SK-N-SH (cell line): ENCODE data around the gene PNPLA4. TPM values are rescaled to one million over a fixed set of nuclear protein-coding genes. Genes with fewer than 3 reads are reported as not detected.

Experiments
- CTCF ChIA-PET: fragments of 300-600, 350-600 bp; formaldehyde crosslinking; extraction: SDS; loops from one replicate; lab custom pipeline; 2021; lab: Yijun Ruan, JAX
- POLR2A ChIA-PET: fragments of 350-600 bp; sonication (Branson Sonifier 250); formaldehyde crosslinking; extraction: SDS; loops from one replicate; lab custom pipeline; 2020; ENCODE audit warnings: antibody characterized with exemption, inconsistent platforms; lab: Yijun Ruan, JAX
- DNase-seq: peaks from one replicate; pipeline ENCODE4 v3.0.0; 2012
- H2AFZ ChIP-seq: fragments of 200-600 bp; sonication (generic); 2 replicates; pipeline ENCODE4 v1.8.1; 2016; ENCODE audit warnings: antibody characterized with exemption, mild to moderate bottlenecking, low read depth
- H3F3A ChIP-seq: fragments of 200-600 bp; sonication (generic); replicated peaks from 2 replicates; pipeline ENCODE3; 2016; ENCODE audit warnings: antibody characterized with exemption, mild to moderate bottlenecking; ENCODE audit not compliant: insufficient read depth
- H3K27ac ChIP-seq, 2 experiments: fragments of 200-500 bp in 1 of 2; fragments of 200-600 bp in 1 of 2; sonication (Bioruptor generic) in 1 of 2; sonication (generic), shearing (Covaris generic) in 1 of 2; 2 replicates each; pipeline versions ENCODE4 v1.5.1 to v1.6.1; 2014 to 2016; ENCODE audit warnings: low read depth in 2 of 2, inconsistent platforms in 1 of 2, low read length in 1 of 2, mild to moderate bottlenecking in 1 of 2, mixed read lengths in 1 of 2
- H3K27me3 ChIP-seq: fragments of 200-600 bp; sonication (generic), shearing (Covaris generic); 2 replicates; pipeline ENCODE4 v1.6.1; 2016; ENCODE audit warnings: mixed run types; ENCODE audit not compliant: insufficient read depth
- H3K36me3 ChIP-seq, 2 experiments: fragments of 200-500 bp in 1 of 2; fragments of 200-600 bp in 1 of 2; sonication (Bioruptor generic) in 1 of 2; sonication (generic) in 1 of 2; replicated peaks in 1 of 2; 2 replicates each; pipeline versions ENCODE3 to v1.5.1; 2014 to 2016; ENCODE audit warnings: low read length in 1 of 2, mild to moderate bottlenecking in 1 of 2; ENCODE audit not compliant: insufficient read depth in 2 of 2, control insufficient read depth in 1 of 2
- H3K4me1 ChIP-seq, 2 experiments: fragments of 200-500 bp in 1 of 2; fragments of 200-600 bp in 1 of 2; sonication (Bioruptor generic) in 1 of 2; sonication (generic), shearing (Covaris generic) in 1 of 2; 2 replicates each; pipeline versions ENCODE4 v1.5.1 to v1.6.1; 2014 to 2016; ENCODE audit warnings: low read depth in 1 of 2, low read length in 1 of 2, mixed run types in 1 of 2; ENCODE audit not compliant: insufficient read depth in 2 of 2, control insufficient read depth in 1 of 2
- H3K4me2 ChIP-seq: fragments of 200-600 bp; sonication (generic), shearing (Covaris generic); 2 replicates; pipeline ENCODE4 v1.6.1; 2017; ENCODE audit warnings: mixed run types
- H3K4me3 ChIP-seq, 2 experiments: fragments of 200-500 bp in 1 of 2; fragments of 200-600 bp in 1 of 2; sonication (Bioruptor generic) in 1 of 2; sonication (generic), shearing (Covaris generic) in 1 of 2; 2 replicates each; pipeline versions ENCODE4 v1.5.1 to v1.8.1; 2014 to 2016; ENCODE audit warnings: low read depth in 2 of 2, inconsistent platforms in 1 of 2, low read length in 1 of 2, mild to moderate bottlenecking in 1 of 2, mixed read lengths in 1 of 2, moderate library complexity in 1 of 2
- H3K79me2 ChIP-seq: fragments of 200-600 bp; sonication (generic); 2 replicates; pipeline ENCODE4 v1.8.1; 2017; ENCODE audit warnings: mild to moderate bottlenecking; ENCODE audit not compliant: insufficient read depth
- H3K9ac ChIP-seq: fragments of 200-600 bp; sonication (generic); 2 replicates; pipeline ENCODE4 v1.6.1; 2017; ENCODE audit warnings: mixed run types
- H3K9me2 ChIP-seq: fragments of 200-600 bp; sonication (generic); 2 replicates; pipeline ENCODE4 v1.6.1; 2017; ENCODE audit warnings: mixed run types
- H3K9me3 ChIP-seq: fragments of 200-600 bp; sonication (generic); 2 replicates; pipeline ENCODE4 v1.6.1; 2017; ENCODE audit warnings: mixed run types, mild to moderate bottlenecking, moderate library complexity
- H4K20me1 ChIP-seq: fragments of 200-600 bp; sonication (generic); 2 replicates; pipeline ENCODE4 v1.6.1; 2017; ENCODE audit warnings: mild to moderate bottlenecking, mixed run types; ENCODE audit not compliant: insufficient read depth
- CHD2 ChIP-seq: fragments of 150-350 bp; IDR thresholded peaks from 2 replicates; pipeline ENCODE4 v1.6.1; 2018; ENCODE audit warnings: low read length; ENCODE audit not compliant: partially characterized antibody
- CTCF ChIP-seq: fragments of 200-600 bp; sonication (generic); IDR thresholded peaks from 2 replicates; pipeline ENCODE4 v1.6.1; 2017; ENCODE audit warnings: antibody characterized with exemption, mild to moderate bottlenecking, moderate library complexity
- ELF1 ChIP-seq: IDR thresholded peaks from 2 replicates; pipeline ENCODE4 v1.4.0; 2012
- EZH2phosphoT487 ChIP-seq: fragments of 200-600 bp; sonication (generic); IDR thresholded peaks from 2 replicates; pipeline ENCODE4 v1.6.1; 2017; ENCODE audit warnings: low read depth, mixed run types, mild to moderate bottlenecking, antibody characterized with exemption, moderate library complexity, borderline replicate concordance
- FOSL2 ChIP-seq: IDR thresholded peaks from 2 replicates; pipeline ENCODE4 v1.4.0; 2012; ENCODE audit warnings: low read depth, mild to moderate bottlenecking, moderate library complexity, borderline replicate concordance
- FOXM1 ChIP-seq: IDR thresholded peaks from 2 replicates; pipeline ENCODE4 v1.4.0; 2012; ENCODE audit warnings: low read depth, mild to moderate bottlenecking
- IRF3 ChIP-seq: fragments of 150-350 bp; IDR thresholded peaks from 2 replicates; pipeline ENCODE4 v1.6.1; 2016; ENCODE audit warnings: mild to moderate bottlenecking, low read depth, low read length
- RAD21 ChIP-seq: IDR thresholded peaks from 2 replicates; pipeline ENCODE4 v1.6.1; 2012; ENCODE audit warnings: mild to moderate bottlenecking, low read length
- REST ChIP-seq: IDR thresholded peaks from 2 replicates; pipeline ENCODE4 v1.6.1; 2012; ENCODE audit warnings: mild to moderate bottlenecking, low read depth, low read length, moderate library complexity
- RFX5 ChIP-seq: IDR thresholded peaks from 2 replicates; pipeline ENCODE4 v1.6.1; 2012; ENCODE audit warnings: mild to moderate bottlenecking, improper control_type of control experiment, low read length
- SMC3 ChIP-seq: IDR thresholded peaks from 2 replicates; pipeline ENCODE4 v1.6.1; 2012; ENCODE audit warnings: low read depth, low read length, improper control_type of control experiment
- TAF1 ChIP-seq: IDR thresholded peaks from 2 replicates; pipeline ENCODE4 v1.6.1; 2012; ENCODE audit warnings: low read depth, mild to moderate bottlenecking, low read length, moderate library complexity, borderline replicate concordance
- USF1 ChIP-seq: IDR thresholded peaks from 2 replicates; pipeline ENCODE4 v1.4.0; 2012; ENCODE audit warnings: low read depth, borderline replicate concordance
- USF2 ChIP-seq: fragments of 150-350 bp; IDR thresholded peaks from 2 replicates; pipeline ENCODE4 v1.6.1; 2017; ENCODE audit warnings: antibody characterized with exemption, low read length, low read depth, borderline replicate concordance
- YY1 ChIP-seq: IDR thresholded peaks from 2 replicates; pipeline ENCODE4 v1.4.0; 2012; ENCODE audit warnings: low read depth, mild to moderate bottlenecking
- WGBS: methylation state at CpG from one replicate; pipeline ENCODE4 v1.1.6; 2017; ENCODE audit warnings: low lambda C conversion rate; 5-methylcytosine and 5-hydroxymethylcytosine counted together
- polyA plus RNA-seq, 3 experiments: library from polyadenylated mRNA; depleted of rRNA; stranded (reverse); fragments of >200 nt; gene quantifications; 2 replicates each; pipeline ENCODE4 v1.2.3, GENCODE V29; 2012
- TF ChIP-seq, protein P1 (sequence below): IDR thresholded peaks from 2 replicates; pipeline ENCODE4; 2012

The PNPLA4 gene
- polyA plus RNA-seq, 1 of the 3 experiments (the other 2 are of a cell fraction): 13.4 TPM

- Histone ChIP-seq H3K27ac (no peak overlapping the region), H3K36me3 (peaks cover 0 to 15% of the 10 kb centered on the region in 2 experiments), H3K9me2 (no peaks in the 10 kb centered on the region), H3K4me3 (no peak overlapping the region), H2AFZ (no peak overlapping the region), H3K79me2 (no peaks in the 10 kb centered on the region), H3K4me1 (peaks cover 0 to under 1% of the 10 kb centered on the region in 2 experiments; a peak in 2 of 4 replicates), H3F3A (peaks cover 5% of the 10 kb centered on the region), H3K27me3 (no peaks in the 10 kb centered on the region), H4K20me1 (no peaks in the 10 kb centered on the region), H3K4me2 (no peak overlapping the region), H3K9ac (no peak overlapping the region), H3K9me3 (no peaks in the 10 kb centered on the region)
- 77% methylated on average over 12 of the region's 12 CpGs for WGBS
- ChIA-PET CTCF (no interaction called here), POLR2A (no interaction called here)
- DNase-seq: no peak
- TF ChIP-seq CHD2 (no peak), REST (no peak), ELF1 (no peak), FOXM1 (no peak), EZH2phosphoT487 (no peak), RFX5 (no peak)
Measured at GRCh38 chrX:7921750-7922149, 5.5 kb downstream of the PNPLA4 start.

DNA sequence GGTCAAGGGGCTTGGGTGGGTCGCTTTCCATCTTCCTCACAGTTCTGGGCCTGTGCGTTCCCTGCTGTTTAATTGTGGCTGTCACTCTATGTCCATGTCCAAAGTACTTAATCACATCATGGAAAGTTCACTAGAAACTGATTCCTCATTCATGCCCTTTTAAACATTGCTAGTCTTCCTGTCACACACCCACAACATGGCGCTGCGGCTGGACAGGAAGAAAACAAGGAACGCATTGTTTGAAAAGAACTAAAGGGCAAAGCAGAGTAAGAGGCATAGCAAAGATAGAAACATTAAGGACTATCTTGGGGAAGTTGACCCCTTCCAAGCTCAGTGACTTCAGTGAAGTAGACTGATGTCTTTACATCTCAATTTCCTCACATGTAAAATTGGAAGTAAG, 18.4 kb downstream of the PNPLA4 start:
- DNase-seq: no peak
- Histone ChIP-seq H3K4me2 (no peak overlapping the region), H3K79me2 (no peaks in the 10 kb centered on the region), H3K4me3 (no peak overlapping the region), H3K9me3 (no peaks in the 10 kb centered on the region), H3K9me2 (no peaks in the 10 kb centered on the region), H3K4me1 (no peaks in the 10 kb centered on the region), H2AFZ (no peak overlapping the region), H3K27ac (no peak overlapping the region), H3F3A (no peaks in the 10 kb centered on the region), H3K36me3 (no peaks in the 10 kb centered on the region), H3K9ac (no peak overlapping the region), H3K27me3 (no peaks in the 10 kb centered on the region), H4K20me1 (no peaks in the 10 kb centered on the region)
- ChIA-PET POLR2A (no interaction called here), CTCF (no interaction called here)
- WGBS: 81% methylated on average over 4 of the region's 5 CpGs
- TF ChIP-seq YY1 (no peak), FOXM1 (no peak), CTCF (no peak), USF1 (no peak), TAF1 (no peak), FOSL2 (no peak), USF2 (no peak), RAD21 (no peak), SMC3 (no peak), CHD2 (no peak), IRF3 (no peak)
- TF ChIP-seq, protein P1, sequence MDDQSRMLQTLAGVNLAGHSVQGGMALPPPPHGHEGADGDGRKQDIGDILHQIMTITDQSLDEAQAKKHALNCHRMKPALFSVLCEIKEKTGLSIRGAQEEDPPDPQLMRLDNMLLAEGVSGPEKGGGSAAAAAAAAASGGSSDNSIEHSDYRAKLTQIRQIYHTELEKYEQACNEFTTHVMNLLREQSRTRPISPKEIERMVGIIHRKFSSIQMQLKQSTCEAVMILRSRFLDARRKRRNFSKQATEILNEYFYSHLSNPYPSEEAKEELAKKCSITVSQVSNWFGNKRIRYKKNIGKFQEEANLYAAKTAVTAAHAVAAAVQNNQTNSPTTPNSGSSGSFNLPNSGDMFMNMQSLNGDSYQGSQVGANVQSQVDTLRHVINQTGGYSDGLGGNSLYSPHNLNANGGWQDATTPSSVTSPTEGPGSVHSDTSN: no peak
